Measurements from ENCODE around the gene IZUMO4. TPM values are rescaled to one million over a fixed set of nuclear protein-coding genes. Genes with fewer than 3 reads are reported as not detected.
A peak's percentile ranks its signal among the peaks of the same experiment; 100 is the strongest.

The IZUMO4 gene
- total RNA-seq, 2 experiments from 2014 or later = 17.4 to 17.9 TPM

DNA sequence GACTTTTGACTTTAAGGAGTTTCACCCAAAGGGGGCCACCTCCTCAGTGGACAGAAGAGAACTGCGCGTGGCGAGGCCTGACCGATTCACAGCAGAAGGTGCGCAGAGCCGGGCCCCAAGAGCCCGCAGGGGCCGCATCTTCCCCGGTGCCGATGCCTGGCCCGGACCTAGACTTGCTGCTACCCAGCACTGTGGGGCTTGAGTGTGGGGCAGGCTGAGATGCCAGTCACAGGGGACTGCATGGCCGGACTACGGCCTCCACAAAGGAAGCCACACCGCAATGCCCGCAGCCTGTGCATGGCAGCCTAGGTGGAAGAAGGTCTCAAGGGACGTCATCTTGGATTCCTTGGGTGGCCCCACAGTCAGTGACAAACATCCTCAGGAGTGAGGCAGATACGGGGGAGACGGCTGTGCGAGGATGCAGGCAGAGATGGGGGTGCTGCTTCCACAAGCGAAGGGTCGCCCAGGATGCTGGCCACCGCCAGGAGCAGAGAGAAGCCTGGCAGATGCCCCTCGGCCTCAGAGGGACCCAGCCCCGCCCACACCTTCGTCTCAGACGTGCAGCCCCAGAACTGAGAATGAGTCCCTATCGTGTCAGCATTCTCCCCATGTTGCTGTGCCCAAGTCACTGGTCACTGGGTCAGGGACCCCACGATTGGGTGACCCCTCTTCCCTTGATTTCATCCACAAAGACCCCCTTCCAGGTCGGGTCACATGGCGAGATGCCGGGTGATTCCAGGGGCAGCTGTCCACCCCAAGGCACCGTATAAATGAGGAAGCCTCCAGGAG, 17.4 kb upstream of the IZUMO4 start:
- Mint-ChIP-seq H3K27ac (peak overlapping the region; percentile 97), H3K4me3 (peak overlapping the region; percentile 86), H3K36me3 (ENCODE audit: low read depth) (peaks cover 85% of the 10 kb centered on the region), H3K4me1 (ENCODE audit: low read depth) (peaks cover 52% of the 10 kb centered on the region), H3K27me3 (no peaks in the 10 kb centered on the region), H3K9me3 (no peaks in the 10 kb centered on the region)
- Histone ChIP-seq H3K27ac (ENCODE audit: low read depth in 1 of 2, low read length in 2 of 2) (peak overlapping the region; percentile 5 to 70), H3K4me3 (ENCODE audit: low read length) (no peak overlapping the region), H3K36me3 (ENCODE audit: insufficient read depth, low read length) (peaks cover 70% of the 10 kb centered on the region), H3K27me3 (ENCODE audit: control insufficient read depth in 1 of 2, insufficient read depth in 2 of 2, low read length in 2 of 2) (no peaks in the 10 kb centered on the region), H3K9me3 (ENCODE audit: control insufficient read depth in 1 of 2, insufficient read depth in 1 of 2, low read length in 2 of 2) (no peaks in the 10 kb centered on the region), H3K4me1 (ENCODE audit: insufficient read depth, low read length) (peaks cover 76% of the 10 kb centered on the region)
- DNase-seq (no peak), ATAC-seq (ENCODE audit: poor library complexity) (no peak)
- ChIA-PET POLR2A (interaction anchor here (1.2 kb wide), 1 partner anchor 47 kb away, joined by 3 read pairs; no protein-coding TSS in a partner anchor), CTCF (interaction anchor here (0.6 kb wide), 1 partner anchor 8 kb away, joined by 4 read pairs; no protein-coding TSS in a partner anchor)
- TF ChIP-seq, protein P1, sequence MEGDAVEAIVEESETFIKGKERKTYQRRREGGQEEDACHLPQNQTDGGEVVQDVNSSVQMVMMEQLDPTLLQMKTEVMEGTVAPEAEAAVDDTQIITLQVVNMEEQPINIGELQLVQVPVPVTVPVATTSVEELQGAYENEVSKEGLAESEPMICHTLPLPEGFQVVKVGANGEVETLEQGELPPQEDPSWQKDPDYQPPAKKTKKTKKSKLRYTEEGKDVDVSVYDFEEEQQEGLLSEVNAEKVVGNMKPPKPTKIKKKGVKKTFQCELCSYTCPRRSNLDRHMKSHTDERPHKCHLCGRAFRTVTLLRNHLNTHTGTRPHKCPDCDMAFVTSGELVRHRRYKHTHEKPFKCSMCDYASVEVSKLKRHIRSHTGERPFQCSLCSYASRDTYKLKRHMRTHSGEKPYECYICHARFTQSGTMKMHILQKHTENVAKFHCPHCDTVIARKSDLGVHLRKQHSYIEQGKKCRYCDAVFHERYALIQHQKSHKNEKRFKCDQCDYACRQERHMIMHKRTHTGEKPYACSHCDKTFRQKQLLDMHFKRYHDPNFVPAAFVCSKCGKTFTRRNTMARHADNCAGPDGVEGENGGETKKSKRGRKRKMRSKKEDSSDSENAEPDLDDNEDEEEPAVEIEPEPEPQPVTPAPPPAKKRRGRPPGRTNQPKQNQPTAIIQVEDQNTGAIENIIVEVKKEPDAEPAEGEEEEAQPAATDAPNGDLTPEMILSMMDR (IDR thresholded peaks at IDR 0.05) = no peak
- intact Hi-C loops (cut with DNase I, micrococcal nuclease) = no loop called here

DNA sequence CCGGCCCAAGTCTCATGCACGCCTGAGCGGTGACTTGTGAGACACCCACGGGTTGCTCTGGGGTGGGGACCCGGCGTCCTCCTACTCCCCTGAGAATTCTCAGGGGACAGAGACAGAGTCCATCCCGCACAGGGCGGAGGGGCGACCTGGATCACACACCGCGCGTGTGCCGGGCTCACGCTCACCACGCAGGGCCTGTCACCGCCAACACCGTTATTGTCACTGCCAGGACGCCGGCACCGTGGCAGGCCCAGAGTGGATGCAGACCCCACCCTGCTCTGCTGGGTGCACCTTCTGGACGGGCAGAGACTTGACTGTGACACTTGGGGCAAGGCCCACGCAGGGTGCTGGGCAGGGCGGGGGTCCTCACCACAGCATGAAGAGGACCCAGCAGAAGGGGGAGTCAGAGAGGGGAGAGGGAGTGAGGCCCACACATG, 16.8 kb upstream of the IZUMO4 start:
- H3K27me3 Mint-ChIP-seq = no peaks in the 10 kb centered on the region
- POLR2A ChIA-PET = interaction anchor here (1.2 kb wide), 1 partner anchor 48 kb away, joined by 3 read pairs; no protein-coding TSS in a partner anchor
- H3K4me3 Mint-ChIP-seq = peak overlapping the region; percentile 86
- CTCF ChIA-PET = interaction anchor here (0.6 to 1.9 kb wide), 2 partner anchors 9 to 10 kb away, joined by 4 to 6 read pairs; no protein-coding TSS in a partner anchor
- H3K4me1 Mint-ChIP-seq (ENCODE audit: low read depth) = peaks cover 50% of the 10 kb centered on the region
- H3K36me3 Mint-ChIP-seq (ENCODE audit: low read depth) = peaks cover 86% of the 10 kb centered on the region
- H3K27me3 ChIP-seq (ENCODE audit: control insufficient read depth in 1 of 2, insufficient read depth in 2 of 2, low read length in 2 of 2) = no peaks in the 10 kb centered on the region
- H3K9me3 Mint-ChIP-seq = no peaks in the 10 kb centered on the region
- peaks cover 66% of the 10 kb centered on the region for H3K36me3 ChIP-seq (ENCODE audit: insufficient read depth, low read length)
- H3K4me3 ChIP-seq (ENCODE audit: low read length) = no peak overlapping the region
- H3K9me3 ChIP-seq (ENCODE audit: control insufficient read depth in 1 of 2, insufficient read depth in 1 of 2, low read length in 2 of 2) = no peaks in the 10 kb centered on the region
- H3K27ac Mint-ChIP-seq = peak overlapping the region; percentile 97
- peak overlapping the region; percentile 5 to 70 for H3K27ac ChIP-seq (ENCODE audit: low read depth in 1 of 2, low read length in 2 of 2)
- peaks cover 71% of the 10 kb centered on the region for H3K4me1 ChIP-seq (ENCODE audit: insufficient read depth, low read length)
- no peak for DNase-seq
- intact Hi-C loops (cut with DNase I, micrococcal nuclease) = loop anchor here in 1 of 2 experiments (5.0 kb wide), 1 partner anchor 63 kb away; the partner anchor contains the start of gene BTBD2
- TF ChIP-seq, protein P1 (IDR thresholded peaks at IDR 0.05) = no peak
- ATAC-seq (ENCODE audit: poor library complexity) = no peak

DNA sequence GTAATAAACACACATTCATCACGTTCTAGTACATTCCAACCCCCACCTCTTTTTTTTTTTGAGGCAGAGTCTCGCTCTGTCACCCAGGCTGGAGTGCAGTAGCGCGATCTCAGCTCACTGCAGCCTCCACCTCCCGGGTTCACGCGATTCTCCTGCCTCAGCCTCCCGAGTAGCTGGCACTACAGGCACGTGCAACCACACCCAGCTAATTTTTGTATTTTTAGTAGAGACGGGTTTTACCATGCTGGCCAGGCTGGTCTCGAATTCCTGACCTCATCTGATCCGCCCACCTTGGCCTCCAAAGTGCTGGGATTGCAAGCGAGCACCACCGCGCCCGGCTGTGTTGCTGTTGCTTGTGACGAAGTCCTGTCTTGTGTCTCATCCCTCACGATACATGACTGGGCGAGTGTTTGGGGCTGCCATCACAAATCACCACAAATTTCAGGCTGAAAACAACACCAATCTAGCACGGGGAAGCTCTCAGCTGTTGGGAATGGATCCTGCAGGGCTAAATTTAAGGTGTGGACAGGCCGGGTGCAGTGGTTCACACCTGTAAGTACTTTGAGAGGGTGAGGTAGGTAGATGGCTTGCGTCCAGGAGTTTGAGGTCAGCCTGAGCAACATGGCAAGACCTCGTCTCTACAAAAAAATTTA, 16.3 kb upstream of the IZUMO4 start:
- TF ChIP-seq, protein P1 (IDR thresholded peaks at IDR 0.05) = no peak
- intact Hi-C loops (cut with DNase I, micrococcal nuclease) = loop anchor here in 1 of 2 experiments (5.0 kb wide), 1 partner anchor 63 kb away; the partner anchor contains the start of gene BTBD2
- peak overlapping the region; percentile 97 for H3K27ac Mint-ChIP-seq
- H3K36me3 Mint-ChIP-seq (ENCODE audit: low read depth) = peaks cover 86% of the 10 kb centered on the region
- POLR2A ChIA-PET = interaction anchor here (1.2 kb wide), 1 partner anchor 48 kb away, joined by 3 read pairs; no protein-coding TSS in a partner anchor
- no peaks in the 10 kb centered on the region for H3K27me3 ChIP-seq (ENCODE audit: control insufficient read depth in 1 of 2, insufficient read depth in 2 of 2, low read length in 2 of 2)
- H3K4me3 ChIP-seq (ENCODE audit: low read length) = peak overlapping the region; percentile 1
- H3K4me3 Mint-ChIP-seq = peak overlapping the region; percentile 86
- no peak for ATAC-seq (ENCODE audit: poor library complexity)
- peak overlapping the region; percentile 68 to 70 for H3K27ac ChIP-seq (ENCODE audit: low read depth in 1 of 2, low read length in 2 of 2)
- peaks cover 55% of the 10 kb centered on the region for H3K4me1 Mint-ChIP-seq (ENCODE audit: low read depth)
- no peaks in the 10 kb centered on the region for H3K9me3 Mint-ChIP-seq
- no peaks in the 10 kb centered on the region for H3K27me3 Mint-ChIP-seq
- H3K4me1 ChIP-seq (ENCODE audit: insufficient read depth, low read length) = peaks cover 67% of the 10 kb centered on the region
- H3K36me3 ChIP-seq (ENCODE audit: insufficient read depth, low read length) = peaks cover 60% of the 10 kb centered on the region
- DNase-seq = no peak
- CTCF ChIA-PET = interaction anchor here (1.9 kb wide), 1 partner anchor 10 kb away, joined by 6 read pairs; no protein-coding TSS in a partner anchor
- H3K9me3 ChIP-seq (ENCODE audit: control insufficient read depth in 1 of 2, insufficient read depth in 1 of 2, low read length in 2 of 2) = no peaks in the 10 kb centered on the region
